ENCODE data around the gene OAT. TPM values are rescaled to one million over a fixed set of nuclear protein-coding genes. Genes with fewer than 3 reads are reported as not detected.
"Not testable (repeated sequence)": the region's sequence is repeated elsewhere in the genome, so short reads cannot be mapped to it uniquely, and the experiment has no call there.

The OAT gene
- total RNA-seq, 1 donor from 2014 or later: 35.0 TPM

- DNase-seq (ENCODE audit: low spot score, unreplicated experiment): no peak
- no peaks in the 10 kb centered on the region for H3K9me3 Mint-ChIP-seq (ENCODE audit: low read depth)
- H3K27me3 Mint-ChIP-seq: peaks cover 46% of the 10 kb centered on the region
- H3K4me1 Mint-ChIP-seq (ENCODE audit: low read depth): no peaks in the 10 kb centered on the region
- H3K4me3 Mint-ChIP-seq (ENCODE audit: low read depth): no peak overlapping the region
- no peaks in the 10 kb centered on the region for H3K36me3 Mint-ChIP-seq (ENCODE audit: insufficient read depth)
- TF ChIP-seq CTCF (IDR thresholded peaks at IDR 0.05; ENCODE audit: unreplicated experiment): no peak
- H3K27ac Mint-ChIP-seq: no peak overlapping the region
These were observed 44.0 kb downstream of the OAT start for GRCh38 chr10:124374535-124375352.

- H3K4me3 Mint-ChIP-seq (ENCODE audit: low read depth): no peak overlapping the region
- H3K36me3 Mint-ChIP-seq (ENCODE audit: insufficient read depth): no peaks in the 10 kb centered on the region
- peaks cover 31% of the 10 kb centered on the region for H3K27me3 Mint-ChIP-seq
- H3K9me3 Mint-ChIP-seq (ENCODE audit: low read depth): no peaks in the 10 kb centered on the region
- no peak for TF ChIP-seq CTCF (IDR thresholded peaks at IDR 0.05; ENCODE audit: unreplicated experiment)
- no peak for DNase-seq (ENCODE audit: low spot score, unreplicated experiment)
- no peak overlapping the region for H3K27ac Mint-ChIP-seq
- H3K4me1 Mint-ChIP-seq (ENCODE audit: low read depth): no peaks in the 10 kb centered on the region
These were observed 45.8 kb downstream of the OAT start for GRCh38 chr10:124372899-124373298.

GRCh38 chr10:124370426-124370825 lies 48.3 kb downstream of the OAT start:
- DNase-seq (ENCODE audit: low spot score, unreplicated experiment): no peak
- H3K27ac Mint-ChIP-seq: no peak overlapping the region
- TF ChIP-seq CTCF (IDR thresholded peaks at IDR 0.05; ENCODE audit: unreplicated experiment): no peak
- no peak overlapping the region for H3K4me3 Mint-ChIP-seq (ENCODE audit: low read depth)
- no peaks in the 10 kb centered on the region for H3K4me1 Mint-ChIP-seq (ENCODE audit: low read depth)
- H3K9me3 Mint-ChIP-seq (ENCODE audit: low read depth): no peaks in the 10 kb centered on the region
- no peaks in the 10 kb centered on the region for H3K36me3 Mint-ChIP-seq (ENCODE audit: insufficient read depth)
- peaks cover 27% of the 10 kb centered on the region for H3K27me3 Mint-ChIP-seq

- no peak for TF ChIP-seq CTCF (IDR thresholded peaks at IDR 0.05; ENCODE audit: unreplicated experiment)
- Mint-ChIP-seq H3K36me3 (ENCODE audit: insufficient read depth) (no peaks in the 10 kb centered on the region), H3K27ac (no peak overlapping the region), H3K4me3 (ENCODE audit: low read depth) (no peak overlapping the region), H3K9me3 (ENCODE audit: low read depth) (no peaks in the 10 kb centered on the region), H3K4me1 (ENCODE audit: low read depth) (peaks cover 1% of the 10 kb centered on the region), H3K27me3 (peaks cover 27% of the 10 kb centered on the region)
- DNase-seq (ENCODE audit: low spot score, unreplicated experiment): no peak
These were observed 48.7 kb downstream of the OAT start for GRCh38 chr10:124369986-124370385.

- not testable (repeated sequence) for H3K27ac Mint-ChIP-seq; H3K4me1 Mint-ChIP-seq (ENCODE audit: low read depth); H3K4me3 Mint-ChIP-seq (ENCODE audit: low read depth); DNase-seq (ENCODE audit: low spot score, unreplicated experiment); H3K36me3 Mint-ChIP-seq (ENCODE audit: insufficient read depth); H3K9me3 Mint-ChIP-seq (ENCODE audit: low read depth)
- H3K27me3 Mint-ChIP-seq: peaks cover 24% of the 10 kb centered on the region
These were observed 49.2 kb downstream of the OAT start for GRCh38 chr10:124369533-124369932.

GRCh38 chr10:124369066-124369465 lies 49.7 kb downstream of the OAT start:
- peaks cover 20% of the 10 kb centered on the region for H3K27me3 Mint-ChIP-seq
- no peak overlapping the region for H3K27ac Mint-ChIP-seq

More at GRCh38 chr10:124369066-124369465, 49.7 kb downstream of the OAT start:
- Mint-ChIP-seq H3K9me3 (ENCODE audit: low read depth) (no peaks in the 10 kb centered on the region), H3K4me3 (ENCODE audit: low read depth) (no peak overlapping the region), H3K36me3 (ENCODE audit: insufficient read depth) (no peaks in the 10 kb centered on the region), H3K4me1 (ENCODE audit: low read depth) (peaks cover 4% of the 10 kb centered on the region)
- DNase-seq (ENCODE audit: low spot score, unreplicated experiment): no peak
- no peak for TF ChIP-seq CTCF (IDR thresholded peaks at IDR 0.05; ENCODE audit: unreplicated experiment)

Measured in progenitor cell of endocrine pancreas (in vitro differentiated cells).